Measurements from ENCODE around the gene ZNF346.
"Not testable (repeated sequence)": the region's sequence is repeated elsewhere in the genome, so short reads cannot be mapped to it uniquely, and the experiment has no call there.

The ZNF346 gene, protein sequence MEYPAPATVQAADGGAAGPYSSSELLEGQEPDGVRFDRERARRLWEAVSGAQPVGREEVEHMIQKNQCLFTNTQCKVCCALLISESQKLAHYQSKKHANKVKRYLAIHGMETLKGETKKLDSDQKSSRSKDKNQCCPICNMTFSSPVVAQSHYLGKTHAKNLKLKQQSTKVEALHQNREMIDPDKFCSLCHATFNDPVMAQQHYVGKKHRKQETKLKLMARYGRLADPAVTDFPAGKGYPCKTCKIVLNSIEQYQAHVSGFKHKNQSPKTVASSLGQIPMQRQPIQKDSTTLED

DNA sequence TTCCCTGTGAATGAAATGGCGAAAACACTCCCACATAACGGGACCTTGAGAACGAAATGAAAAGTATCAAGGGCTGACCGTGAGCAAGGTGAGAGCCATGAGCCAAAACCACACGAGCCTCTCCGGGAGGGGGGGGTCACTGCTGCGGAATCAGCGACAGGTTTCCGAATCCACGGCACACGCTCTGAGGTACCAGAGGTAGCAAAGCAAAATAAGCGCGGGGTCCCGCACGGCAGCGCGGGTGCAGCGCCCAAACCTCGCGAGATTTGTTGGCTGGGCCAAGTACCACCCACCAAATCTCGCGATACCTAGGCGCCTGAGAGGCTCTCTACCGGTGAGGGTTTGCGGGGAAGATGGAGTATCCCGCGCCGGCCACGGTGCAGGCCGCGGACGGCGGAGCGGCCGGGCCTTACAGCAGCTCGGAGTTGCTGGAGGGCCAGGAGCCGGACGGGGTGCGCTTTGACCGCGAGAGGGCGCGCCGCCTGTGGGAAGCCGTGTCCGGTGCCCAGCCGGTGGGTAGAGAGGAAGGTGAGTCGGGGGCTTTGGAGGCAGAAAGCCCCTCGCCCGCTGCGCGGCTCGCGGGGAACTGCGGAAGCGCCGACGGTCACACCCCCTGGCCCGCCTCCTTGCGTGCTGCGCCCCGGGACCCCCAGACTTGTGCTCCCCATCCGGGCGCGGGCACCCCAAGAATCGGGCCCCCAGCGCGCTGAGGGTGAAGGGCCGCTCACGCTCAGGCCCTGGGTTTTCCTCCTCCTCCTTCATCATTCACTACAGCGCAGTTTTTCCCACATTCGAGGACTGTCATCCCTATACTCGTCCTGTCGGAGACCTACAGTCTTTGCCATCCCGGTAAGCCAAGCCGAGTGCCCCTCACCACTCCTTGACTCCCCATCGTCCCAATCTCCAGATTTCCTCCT is at the start of gene ZNF346:
Gene ZNF346 (plus strand): TSS at position 311 of the 917 bp plus-strand sequence. CDS start 43 bp downstream, at position 354.
- DNase-seq, result peak; percentile 75

DNA sequence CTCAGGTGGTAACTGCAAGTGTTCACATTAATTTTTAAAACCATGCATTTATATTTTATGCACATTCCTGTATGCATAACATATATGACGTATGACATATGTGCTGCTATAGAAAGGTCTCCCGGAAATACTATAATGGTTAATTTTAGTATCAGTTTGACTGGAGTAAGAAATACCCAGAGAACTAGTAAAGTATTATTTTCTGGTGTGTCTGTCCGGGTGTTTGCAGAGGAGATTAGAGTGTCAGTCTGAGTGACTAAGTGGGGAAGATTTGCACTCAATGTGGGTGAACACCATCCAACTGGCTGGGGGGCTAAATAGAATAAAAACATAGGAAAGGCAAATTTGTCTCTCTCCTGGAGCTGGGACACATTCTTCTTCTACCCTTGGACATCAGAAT is 42.8 kb upstream of the ZNF346 start:
- DNase-seq, result no peak

DNA sequence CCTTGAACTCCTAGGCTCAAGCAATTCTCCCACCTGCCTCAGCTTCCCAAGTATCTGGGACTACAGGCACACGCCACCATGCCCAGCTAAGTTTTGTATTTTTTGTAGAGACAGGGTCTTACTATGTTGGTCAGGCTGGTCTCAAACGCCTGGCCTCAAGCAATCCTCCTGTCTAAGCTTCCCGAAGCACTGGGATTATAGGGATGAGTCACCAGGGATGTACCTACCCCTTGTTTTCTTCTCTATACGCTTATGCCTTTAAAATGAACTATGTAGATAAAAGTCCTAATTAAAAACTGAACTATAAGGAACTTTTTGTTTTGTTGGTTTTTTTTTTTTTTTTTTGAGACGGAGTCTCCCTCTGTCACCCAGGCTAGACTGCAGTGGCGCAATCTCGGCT is 41.7 kb upstream of the ZNF346 start:
- no peak for DNase-seq

DNA sequence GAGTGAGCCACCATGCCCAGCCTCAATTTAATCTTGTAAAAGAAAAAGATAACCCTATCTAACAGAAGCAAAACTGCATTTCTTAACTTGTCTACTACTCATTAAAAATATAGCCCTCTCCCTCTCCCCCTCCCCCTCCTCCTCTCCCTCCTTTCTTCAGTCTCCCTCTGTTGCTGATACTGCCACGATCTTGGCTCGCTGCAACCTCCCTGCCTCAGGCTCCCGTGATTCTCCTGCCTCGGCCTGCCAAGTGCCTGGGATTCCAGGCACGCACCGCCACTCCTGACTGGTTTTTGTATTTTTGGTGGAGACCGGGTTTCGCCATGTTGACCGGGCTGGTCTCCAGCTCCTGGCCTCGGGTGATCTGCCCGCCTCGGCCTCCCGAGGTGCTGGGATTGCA is 39.4 kb upstream of the ZNF346 start:
- DNase-seq, result not testable (repeated sequence)

DNA sequence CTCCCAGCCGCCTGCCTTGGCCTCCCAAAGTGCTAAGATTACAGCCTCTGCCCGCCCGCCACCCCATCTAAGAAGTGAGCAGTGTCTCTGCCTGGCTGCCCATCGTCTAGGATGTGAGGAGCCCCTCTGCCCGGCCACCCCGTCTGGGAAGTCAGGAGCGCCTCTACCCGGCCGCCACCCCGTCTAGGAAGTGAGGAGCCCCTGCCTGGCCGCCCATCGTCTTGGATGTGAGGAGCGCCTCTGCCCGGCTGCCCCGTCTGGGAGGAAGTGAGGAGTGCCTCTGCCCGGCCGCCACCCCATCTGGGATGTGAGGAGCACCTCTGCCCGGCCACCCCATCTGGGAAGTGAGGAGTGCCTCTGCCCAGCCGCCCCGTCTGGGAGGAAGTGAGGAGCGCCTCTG is 38.9 kb upstream of the ZNF346 start:
- DNase-seq, result not testable (repeated sequence)

DNA sequence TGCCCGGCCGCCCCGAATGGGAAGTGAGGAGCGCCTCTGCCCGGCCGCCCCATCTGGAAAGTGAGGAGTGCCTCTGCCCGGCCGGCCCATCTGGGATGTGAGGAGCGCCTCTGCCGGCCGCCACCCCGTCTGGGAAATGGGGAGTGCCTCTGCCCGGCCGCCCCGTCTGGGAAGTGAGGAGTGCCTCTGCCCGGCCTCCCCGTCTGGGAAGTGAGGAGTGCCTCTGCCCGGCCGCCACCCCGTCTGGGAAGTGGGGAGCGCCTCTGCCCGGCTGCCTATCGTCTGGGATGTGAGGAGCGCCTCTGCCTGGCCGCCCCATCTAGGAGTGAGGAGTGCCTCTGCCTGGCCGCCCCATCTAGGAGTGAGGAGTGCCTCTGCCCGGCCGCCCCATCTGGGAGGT is 38.3 kb upstream of the ZNF346 start:
- not testable (repeated sequence) for DNase-seq

DNA sequence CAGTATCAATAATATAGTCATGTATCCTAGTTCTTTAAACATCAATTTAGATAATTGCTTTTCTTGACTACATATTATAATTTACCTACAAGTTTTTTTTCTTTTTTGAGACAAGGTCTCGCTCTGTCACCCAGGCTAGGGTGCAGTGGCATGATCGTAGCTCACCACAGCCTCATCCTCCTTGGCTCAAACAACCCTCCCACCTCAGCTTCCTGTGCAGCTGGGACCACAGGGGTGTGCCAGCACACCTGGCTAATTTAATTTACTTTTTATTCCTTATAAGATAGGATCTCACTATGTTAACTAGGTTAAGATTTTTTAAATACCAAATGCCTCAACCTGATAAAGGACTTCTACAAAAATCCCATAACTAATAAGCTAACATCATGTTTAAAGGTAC is 37.0 kb upstream of the ZNF346 start:
- no peak for DNase-seq

DNA sequence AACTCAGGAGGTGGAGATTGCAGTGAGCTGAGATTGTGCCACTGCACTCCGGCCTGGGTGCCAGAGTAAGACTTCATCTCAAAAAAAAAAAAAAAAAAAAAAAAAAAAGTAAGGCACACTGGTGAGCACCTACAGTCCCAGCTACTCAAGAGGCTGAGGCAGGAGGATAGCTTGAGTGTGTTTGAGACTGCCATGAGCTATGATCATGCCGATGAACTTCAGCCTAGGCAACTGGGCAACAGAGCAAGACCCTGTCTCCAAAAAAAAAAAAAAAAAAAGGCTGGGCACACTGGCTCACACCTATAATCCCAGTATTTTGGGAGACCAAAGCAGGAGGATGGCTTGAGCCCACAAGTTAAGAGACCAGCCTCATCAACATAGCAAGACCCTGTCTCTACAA is 36.2 kb upstream of the ZNF346 start:
- no peak for DNase-seq

DNA sequence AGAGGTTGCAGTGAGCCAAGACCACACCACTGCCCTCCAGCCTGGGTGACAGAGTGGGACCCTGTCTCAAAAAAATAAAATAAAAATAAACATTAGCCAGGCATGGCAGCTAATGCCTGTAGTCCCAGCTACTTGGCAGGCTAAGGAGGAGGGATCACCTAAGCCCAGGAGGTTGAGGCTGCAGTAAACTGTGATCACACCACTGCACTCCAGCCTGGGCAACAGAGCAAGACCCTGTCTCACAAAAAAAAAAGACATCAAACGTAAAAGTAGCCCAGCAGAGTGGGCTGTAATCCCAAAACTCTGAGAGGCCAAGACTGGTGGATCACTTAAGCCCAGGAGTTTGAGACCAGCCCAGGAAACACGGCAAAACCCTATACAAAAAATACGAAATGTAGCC is 34.9 kb upstream of the ZNF346 start:
- no peak for DNase-seq

DNA sequence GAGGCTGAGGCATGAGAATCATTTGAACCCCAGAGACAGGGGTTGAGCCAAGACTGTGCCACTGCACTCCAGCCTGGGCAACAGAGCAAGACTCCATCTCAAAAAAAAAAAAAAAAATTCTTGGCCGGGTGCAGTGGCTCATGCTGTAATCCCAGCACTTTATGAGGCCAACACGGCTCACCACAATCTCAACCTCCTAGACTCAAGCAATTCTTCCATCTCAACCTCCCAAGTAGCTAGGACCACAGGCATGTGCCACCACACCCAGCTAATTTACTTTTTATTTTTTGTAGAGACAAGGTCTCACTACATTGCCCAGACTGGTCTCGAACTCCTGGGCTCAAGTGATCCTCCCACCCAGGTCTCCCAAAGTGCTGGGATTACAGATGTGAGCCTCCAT is 29.4 kb upstream of the ZNF346 start:
- DNase-seq, result not testable (repeated sequence)

DNA sequence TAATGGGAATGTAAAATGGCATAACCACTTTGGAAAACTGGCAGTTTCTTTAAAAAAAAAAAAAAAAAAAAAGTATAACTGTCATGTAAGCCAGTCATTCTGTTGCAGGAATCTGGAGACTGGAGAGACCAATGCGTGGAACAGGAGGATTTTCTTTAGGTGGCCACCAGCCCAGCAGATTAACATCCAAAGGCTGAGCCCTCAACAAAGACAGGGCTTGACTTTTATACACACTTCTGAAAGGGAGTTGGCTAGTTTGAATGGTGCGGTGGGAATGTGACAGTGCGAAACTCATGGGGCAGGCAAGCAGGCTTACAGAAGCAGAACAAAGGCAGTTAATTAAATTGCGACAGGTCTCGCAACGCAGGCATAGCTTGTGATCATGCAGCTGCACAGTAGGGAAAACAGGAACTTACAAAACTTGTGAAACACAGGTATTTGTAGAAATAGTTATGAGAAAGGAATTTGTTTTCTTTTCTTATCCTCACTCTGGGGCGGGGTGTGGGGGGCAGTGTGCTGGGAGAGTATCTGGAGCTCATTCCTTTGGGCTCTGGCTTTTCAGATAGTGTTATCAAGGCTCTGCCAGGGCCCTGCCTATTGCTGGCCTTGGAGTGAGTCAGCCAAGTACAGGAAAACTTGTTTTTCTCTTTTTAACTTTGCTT is 27.9 kb upstream of the ZNF346 start:
- DNase-seq, result no peak

DNA sequence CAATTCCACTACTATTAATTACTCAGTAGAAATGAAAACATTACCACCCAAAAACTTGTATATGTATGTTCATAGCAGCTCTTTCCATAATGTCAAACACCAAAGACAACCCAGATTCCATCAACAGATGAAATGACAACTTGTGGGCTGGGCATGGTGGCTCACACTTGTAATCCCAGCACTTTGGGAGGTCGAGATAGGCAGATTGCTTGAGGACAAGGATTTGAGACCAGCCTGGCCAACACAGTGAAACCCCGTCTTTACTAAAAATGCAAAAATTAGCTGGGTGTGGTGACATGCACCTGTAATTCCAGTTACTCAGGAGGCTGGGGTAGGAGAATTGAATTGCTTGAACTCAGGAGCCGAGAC is 27.4 kb upstream of the ZNF346 start:
- no peak for DNase-seq

DNA sequence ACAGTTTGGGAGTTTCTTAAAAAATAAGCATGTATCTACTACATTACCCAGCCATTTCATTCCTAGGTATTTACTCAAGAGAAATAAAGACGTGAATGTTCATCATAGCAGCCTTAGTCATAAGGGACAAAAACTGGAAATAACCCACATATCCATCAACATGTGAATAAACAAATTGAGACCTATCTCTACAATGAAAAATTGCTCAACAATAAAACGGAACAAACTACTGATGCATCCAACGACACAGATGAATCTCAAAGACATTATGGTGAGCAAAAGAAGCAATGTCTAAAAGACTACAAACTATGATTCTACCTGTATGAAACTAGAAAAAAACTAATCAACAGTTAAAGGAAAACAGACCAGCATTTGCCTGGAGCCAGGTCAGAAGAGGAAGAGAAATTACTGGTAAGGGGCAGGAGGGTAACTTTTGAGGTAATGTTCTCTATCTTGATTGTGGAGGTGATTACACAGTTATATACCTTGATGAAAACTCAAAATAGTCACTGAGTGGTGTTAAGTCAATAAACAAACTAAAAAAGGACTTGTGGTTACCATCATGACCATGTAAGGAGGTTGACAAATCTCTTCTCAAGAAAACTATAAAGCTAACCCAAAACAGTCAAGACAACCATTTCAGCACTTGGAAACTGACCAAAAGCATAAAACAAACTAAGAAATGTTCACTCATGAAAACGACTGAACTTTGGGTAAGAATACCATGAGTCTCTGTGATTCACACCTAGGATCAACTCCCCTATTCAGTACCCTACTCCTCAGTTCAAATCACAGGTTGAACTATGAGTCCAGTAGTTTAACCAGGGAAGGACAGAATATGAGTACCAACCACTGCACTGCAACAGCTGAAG is 26.4 kb upstream of the ZNF346 start:
- DNase-seq, result no peak

DNA sequence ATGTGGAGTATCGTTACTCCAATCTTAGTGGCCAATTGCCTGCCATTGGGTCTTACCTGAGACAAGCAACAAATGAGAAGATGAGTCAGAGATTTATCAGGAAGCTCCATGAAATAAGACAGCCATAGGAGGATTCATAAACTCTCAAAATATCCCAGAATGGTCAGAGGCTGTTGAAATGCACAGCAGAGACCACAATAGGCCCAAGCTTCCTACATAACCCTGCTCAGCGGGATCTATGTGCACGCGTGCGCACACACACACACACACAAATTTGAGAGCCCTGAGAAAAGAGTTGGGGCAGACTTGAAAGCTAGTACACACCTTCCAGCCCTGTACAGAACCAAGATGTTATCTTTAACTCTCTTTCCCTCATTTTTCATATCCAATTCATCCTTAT is 25.7 kb upstream of the ZNF346 start:
- no peak for DNase-seq

DNA sequence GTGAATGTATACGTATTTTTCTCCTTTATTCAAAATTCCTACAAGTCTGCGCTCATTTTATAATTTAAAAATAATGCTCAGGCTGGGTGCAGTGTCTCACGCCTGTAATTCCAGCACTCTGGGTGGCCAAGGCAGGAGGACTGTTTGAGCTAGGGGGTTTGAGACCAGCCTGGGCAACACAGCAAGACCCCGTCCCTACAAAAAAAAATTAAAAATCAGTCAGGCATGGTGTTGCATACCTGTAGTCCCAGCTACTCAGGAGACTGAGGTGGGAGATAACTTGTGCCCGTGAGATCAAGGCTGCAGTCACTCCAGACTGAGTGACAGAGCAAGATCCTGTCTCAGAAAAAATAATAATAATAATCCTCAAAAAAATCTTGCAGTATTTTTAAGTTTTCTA is 23.7 kb upstream of the ZNF346 start:
- DNase-seq, result no peak

DNA sequence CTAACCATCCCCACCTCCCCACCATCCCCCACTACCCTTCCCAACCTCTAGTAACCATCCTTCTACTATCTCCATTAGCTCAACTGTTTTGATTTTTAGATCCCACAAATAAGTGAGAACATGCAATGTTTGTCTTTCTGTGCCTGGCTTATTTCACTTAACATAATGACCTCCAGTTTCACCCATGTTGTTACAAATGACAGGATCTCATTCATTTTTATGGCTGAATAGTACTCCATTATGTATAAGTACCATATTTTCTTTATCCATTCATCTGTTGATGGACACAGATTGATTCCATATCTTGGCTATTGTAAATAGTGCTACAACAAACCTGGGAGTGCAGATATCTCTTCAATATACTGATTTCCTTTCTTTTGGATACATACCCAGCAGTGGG is 23.0 kb upstream of the ZNF346 start:
- DNase-seq, result not testable (repeated sequence)

DNA sequence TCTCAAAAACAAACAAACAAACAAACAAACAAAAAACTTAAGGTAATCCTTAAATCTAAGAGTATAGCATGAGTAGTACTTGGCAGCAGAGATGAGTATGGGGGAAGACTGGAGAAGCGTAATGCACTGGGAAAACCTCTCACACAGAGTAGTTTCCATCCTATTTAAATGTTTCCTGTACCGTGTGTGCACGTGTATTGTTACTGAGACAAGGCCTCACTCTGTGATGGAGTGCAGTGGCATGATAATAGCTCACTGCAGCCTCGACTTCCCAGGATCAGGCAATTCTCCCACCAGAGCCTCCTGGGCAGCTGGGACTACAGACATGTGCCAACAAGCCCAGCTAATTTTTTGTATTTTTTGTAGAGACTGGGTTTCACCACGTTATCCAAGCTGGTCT is 18.8 kb upstream of the ZNF346 start:
- DNase-seq, result no peak

DNA sequence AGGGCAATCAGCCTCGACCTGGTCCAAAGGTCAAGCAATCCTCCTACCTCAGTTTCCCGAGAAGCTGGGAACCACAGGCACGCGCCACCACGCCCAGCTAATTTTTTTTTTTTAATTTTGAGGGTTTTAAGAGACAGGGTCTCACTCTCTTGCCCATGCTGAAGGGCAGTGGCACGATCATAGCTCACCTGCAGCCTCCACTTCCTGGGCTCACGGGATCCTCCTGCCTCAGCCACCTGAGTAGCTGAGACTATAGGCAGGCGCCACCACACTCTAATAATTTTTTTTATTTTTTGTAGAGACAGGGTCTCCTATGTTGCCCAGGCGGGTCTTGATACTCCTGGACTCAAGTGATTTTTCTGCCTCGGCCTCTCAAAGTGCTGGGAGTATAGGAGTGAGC is 17.5 kb upstream of the ZNF346 start:
- no peak for DNase-seq

DNA sequence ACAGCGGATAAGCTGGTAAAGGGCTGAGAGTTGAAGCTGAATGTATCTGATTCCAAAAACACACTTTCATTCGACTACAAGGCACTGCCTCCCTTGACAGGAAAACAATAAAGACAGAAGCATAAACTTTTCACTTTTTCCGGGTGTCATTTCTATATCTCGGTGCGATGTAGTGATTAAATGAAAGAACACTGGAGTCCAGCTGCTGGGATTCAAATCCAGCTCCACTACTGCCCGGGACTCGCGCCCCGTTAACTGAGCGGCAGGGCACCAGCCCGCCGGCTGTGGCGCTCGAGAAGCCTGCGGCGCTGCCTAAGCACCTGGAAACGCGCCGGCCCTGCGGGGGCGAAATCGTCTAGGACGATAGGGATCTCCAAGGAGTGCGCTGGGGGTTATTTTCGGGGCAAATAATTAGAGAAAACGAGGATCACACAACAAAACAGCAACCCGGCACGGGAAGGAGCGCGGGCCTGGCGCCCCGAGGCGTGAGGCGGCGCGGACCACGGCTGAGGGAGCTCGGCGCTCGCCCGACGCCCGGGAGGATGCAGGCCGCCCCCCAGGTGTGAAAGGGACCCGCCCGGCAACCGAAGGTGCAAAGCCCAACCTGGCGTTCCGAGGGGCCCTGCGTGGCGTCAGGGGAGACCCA is 16.8 kb upstream of the ZNF346 start:
- no peak for DNase-seq

DNA sequence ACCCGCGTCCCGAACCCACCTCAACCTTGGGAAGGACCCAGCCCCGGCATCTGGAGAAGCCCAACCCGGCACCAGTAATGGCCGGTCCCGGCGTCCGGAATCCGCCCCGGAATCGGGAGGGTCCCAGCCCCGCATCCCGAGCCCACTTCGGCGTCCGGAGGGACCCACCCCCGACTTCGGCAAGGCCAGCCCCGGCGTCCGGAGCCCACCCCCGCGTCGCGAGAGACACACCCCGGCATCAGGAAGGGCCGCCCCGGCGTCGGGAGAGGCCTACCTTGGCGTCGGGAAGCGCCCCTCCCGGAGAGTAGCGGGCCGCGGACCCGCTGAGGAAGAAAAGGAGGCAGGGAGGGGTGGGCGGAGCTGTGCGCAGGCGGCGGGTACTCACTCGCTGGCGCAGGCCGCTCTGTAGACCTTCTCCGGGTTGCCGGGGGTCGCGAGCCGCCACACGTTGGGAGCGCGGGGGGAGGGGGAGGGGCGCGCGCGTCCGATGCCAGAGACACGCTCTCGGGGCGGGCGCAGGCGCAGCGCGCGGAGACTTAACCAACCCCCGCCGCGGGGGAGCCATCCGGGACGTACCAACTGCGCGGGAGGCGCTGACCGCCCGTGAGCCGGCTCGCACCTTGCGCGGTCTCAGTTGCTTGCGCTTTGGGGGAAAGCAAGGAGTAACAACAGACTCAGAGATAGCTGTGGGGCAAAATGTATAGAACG is 16.1 kb upstream of the ZNF346 start, which contains the start of gene UIMC1:
Gene UIMC1 (minus strand): TSS at position 515 of the 708 bp plus-strand sequence. CDS start 24,164 bp downstream, outside the sequence.
- peak; percentile 64 for DNase-seq

DNA sequence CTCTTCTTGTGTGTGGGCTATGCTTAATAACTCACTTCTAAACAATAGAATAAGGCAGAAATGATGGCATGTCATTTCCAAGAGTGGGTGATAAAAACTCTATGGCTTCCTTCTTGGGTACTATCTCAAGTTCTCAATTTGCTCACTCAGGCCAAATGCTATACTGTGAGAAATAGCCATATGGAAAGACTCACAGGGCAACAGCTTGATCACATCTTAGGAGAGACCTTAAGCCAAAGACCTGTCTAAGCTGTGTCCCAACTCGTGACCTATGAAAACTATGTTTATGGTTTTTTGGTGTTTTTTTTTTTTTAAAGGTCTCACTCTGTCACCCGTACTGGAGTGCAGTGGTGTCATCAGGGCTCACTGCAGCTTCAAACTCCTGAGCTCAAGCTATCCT is 13.8 kb upstream of the ZNF346 start:
- DNase-seq, result no peak
